Mucosa of gallbladder (tissue), 1 donor: ENCODE measurements around the gene TNS3. TPM values are rescaled to one million over a fixed set of nuclear protein-coding genes. Genes with fewer than 3 reads are reported as not detected.
A peak's percentile ranks its signal among the peaks of the same experiment; 100 is the strongest.
"Not testable (repeated sequence)": the region's sequence is repeated elsewhere in the genome, so short reads cannot be mapped to it uniquely, and the experiment has no call there.

ENCODE experiments used
- DNase-seq: peaks from one replicate; pipeline ENCODE4 v3.0.0-alpha.2; 2020; ENCODE audit warnings: low spot score
- total RNA-seq: library from RNA; stranded (reverse); gene quantifications from one replicate; pipeline ENCODE4 v1.2.1, GENCODE V29; 2021
- donor health status: DM: no; HTN: no; CAD: no.

Gene TNS3
- total RNA-seq, 1 donor from 2014 or later: 97.2 TPM

- peak; percentile 47 for DNase-seq
These were observed 128.5 kb downstream of the TNS3 start for GRCh38 chr7:47453093-47454061.

GRCh38 chr7:47452715-47453092 lies 129.2 kb downstream of the TNS3 start:
- DNase-seq: no peak

GRCh38 chr7:47452295-47452694 lies 129.6 kb downstream of the TNS3 start:
- DNase-seq: no peak

DNA sequence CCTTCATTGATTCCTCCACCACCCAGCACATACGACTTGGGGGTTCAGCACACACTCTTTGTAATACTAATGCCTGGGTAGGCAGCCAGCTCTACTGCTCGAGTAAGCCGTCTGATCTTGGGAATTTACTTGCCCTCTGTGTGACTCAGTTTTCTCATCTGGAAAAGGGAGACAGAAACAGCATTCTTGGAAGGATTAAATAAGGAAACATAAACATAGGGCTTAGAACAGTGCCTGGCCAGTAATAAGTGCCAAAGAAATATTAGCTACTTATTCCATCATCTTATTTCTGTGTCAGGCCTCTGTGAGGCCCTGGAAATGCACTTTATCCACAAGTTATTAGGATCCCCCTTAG lies 130.1 kb downstream of the TNS3 start:
- DNase-seq: no peak

- DNase-seq: no peak
These were observed 131.9 kb downstream of the TNS3 start for GRCh38 chr7:47449810-47450590.

DNA sequence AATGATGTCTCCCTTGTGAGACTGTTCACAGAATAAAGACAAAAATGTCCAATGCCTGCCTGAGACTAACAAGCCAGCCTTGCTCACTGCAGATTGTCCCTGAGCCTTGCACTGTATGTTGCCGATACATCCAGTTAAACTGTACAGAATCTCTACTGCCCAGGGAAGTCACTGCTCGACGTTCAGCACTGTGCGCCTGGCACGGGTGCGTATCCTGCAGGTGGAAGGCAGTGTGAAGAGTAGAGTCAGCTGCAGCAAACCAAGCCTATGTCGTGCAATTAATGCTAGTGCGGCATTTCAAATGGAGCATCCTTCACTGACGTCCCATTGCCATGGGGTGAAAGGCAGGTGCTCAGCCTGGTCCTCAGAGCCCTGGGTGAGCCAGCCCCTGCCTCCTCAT lies 132.9 kb downstream of the TNS3 start:
- no peak for DNase-seq

GRCh38 chr7:47447621-47448349 lies 134.1 kb downstream of the TNS3 start:
- DNase-seq: no peak

GRCh38 chr7:47446871-47447466 lies 134.9 kb downstream of the TNS3 start:
- peak; percentile 21 for DNase-seq

- DNase-seq: no peak
These were observed 137.4 kb downstream of the TNS3 start for GRCh38 chr7:47444376-47445098.

DNA sequence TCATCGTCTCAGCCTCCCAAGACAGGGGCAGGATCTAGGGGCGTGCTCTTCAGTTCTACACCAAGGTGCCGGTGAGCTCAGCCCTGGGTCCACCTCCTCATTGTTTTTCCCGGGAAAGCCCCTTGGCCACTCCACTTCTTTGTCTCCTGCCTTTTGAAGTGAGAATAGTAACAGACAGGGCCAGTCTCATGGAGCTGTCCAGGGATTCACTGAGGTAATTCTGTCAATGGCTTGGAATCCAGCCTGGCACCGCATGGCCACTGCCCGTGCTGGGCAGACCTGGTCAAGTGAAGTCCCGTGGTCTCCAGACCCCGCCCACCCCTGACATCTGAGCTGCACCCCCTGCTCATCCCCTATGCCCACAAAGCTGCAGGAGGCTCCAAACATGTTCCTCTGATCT lies 138.9 kb downstream of the TNS3 start:
- DNase-seq: no peak

- DNase-seq: no peak
These were observed 139.4 kb downstream of the TNS3 start for GRCh38 chr7:47442605-47442865.

DNA sequence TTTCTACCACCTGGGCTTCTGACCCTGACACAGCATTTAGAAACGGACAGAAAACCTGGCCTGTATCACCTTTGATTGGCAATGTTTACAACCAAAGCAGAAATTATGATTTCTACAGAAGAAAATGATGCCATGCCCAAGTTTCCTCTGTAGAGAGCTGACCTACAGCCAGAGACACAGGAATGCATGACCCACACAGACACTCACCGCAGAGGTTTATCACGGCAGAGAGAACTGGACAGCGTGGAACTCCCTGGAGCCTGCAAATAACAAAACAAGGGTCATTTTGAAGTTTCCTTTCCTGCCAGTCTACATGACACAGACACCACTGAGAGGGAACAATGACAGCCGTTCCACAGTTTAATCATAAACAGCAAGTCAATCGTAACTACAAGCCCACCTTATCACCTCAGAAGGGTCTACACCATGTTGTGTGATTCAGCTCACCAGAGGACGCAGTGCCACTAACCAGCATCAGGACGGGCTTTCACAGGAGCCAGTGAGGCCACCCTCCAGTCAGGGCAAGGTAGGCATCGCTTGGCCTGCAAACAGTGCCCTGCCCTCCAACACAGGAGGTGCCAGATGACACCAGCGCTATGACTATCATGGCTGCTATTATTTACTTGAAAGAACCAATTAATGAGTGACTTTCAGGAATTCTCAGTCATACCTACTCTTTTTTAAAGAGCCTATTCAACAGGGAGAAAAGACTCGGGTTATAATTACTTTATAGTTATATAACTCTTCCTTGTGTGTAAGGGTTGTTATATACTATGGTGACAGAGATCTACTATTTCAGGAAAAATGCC lies 139.9 kb downstream of the TNS3 start:
- no peak for DNase-seq

DNA sequence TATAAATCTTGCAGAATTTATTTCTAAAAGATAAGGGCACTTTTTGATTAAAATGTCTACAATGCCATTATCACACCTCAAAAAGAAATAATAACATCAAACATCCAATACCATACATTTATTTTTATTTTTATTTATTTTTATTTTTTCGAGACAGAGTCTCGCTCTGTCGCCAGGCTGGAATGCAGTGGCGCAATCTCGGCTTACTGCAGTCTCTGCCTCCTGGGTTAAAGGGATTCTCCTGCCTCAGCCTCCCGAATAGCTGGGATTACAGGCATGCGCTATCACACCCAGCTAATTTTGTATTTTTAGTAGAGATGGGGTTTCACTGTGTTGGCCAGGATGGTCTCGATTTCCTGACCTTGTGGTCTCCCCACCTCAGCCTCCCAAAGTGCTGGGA lies 140.9 kb downstream of the TNS3 start:
- not testable (repeated sequence) for DNase-seq

DNA sequence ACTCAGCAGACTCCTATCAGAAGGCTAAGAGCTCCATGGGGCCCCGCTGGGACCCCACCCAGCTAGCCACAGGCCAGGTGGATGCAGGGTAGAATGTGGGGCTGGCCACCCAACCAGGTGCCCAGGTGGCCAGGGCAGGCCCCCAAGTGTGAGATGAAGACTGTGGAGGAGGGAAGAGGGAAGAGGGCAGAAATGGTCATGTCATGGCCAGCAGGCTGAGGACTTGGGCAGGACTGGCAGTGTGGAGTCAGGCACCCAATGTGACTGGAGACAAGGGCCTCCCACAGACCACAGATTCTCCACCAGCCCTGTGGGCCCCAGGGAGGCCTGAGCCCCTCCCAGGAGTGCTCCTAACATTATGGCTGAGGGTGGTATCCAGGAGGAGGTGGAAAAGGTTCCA lies 141.6 kb downstream of the TNS3 start:
- DNase-seq: no peak

- DNase-seq: no peak
These were observed 142.7 kb downstream of the TNS3 start for GRCh38 chr7:47439181-47439667.

DNA sequence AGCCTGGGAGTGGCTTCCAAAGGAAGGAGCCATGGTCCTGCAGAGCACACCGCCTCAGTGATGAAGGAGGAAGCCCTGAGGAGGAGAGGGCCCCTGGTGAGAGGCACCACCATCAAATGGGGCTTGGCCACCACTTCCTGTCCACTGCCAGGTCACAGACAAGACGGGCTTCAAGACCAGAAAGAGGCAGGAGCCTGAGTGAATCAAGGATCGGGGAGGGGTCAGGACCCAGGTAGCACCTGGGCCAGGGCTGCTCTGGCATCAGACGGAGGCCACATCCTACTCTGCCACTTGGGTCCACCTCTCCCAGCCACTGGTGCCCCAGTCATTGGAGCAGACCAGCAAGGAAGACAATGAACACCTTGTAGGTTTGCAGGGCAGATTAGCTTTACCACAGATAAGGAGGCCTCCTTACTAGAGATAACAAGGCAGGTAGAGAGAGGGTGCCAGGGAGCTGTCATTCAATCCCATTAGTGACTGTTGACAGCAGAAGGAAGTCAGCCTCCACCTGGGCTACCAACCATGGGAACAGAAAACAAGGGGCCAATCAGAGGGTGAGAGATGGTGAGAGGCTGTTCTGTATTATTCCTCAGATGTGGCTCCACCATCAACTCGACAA lies 143.4 kb downstream of the TNS3 start:
- no peak for DNase-seq

GRCh38 chr7:47435889-47436312 lies 146.0 kb downstream of the TNS3 start:
- peak; percentile 64 for DNase-seq

DNA sequence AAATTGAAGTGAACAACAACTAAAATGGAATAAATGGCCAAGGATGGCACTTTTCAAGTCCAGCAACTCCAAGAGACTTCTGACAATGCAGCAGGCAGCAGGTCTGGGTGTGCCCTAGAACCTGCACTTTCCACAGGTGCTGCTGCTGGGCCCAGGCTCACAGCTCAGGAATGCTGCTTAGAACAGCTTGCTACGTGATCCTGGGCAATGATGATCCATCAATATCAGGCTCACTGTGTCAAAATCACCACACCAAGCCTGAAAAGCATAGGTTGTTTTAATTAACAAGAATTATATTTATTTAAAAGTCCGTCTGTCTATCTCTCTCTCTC lies 148.4 kb downstream of the TNS3 start:
- DNase-seq: no peak

GRCh38 chr7:47432671-47433563 lies 149.0 kb downstream of the TNS3 start:
- no peak for DNase-seq
